SK-N-SH treated with all-trans-retinoic acid at 6 μM for 48 hours (cell line): Measurements from ENCODE around the gene HCN4.

Experiments
- ATAC-seq: fragments of 200-7000 bp; cut with Tn5 transposase; 3 replicates; pipeline ENCODE4 v1.9.1; 2020; ENCODE audit warnings: mild to moderate bottlenecking, moderate library complexity
- ARNTL ChIP-seq: fragments of 450-650 bp; formaldehyde crosslinking; IDR thresholded peaks from 2 replicates; pipeline ENCODE4 v1.5.0; 2020; ENCODE audit warnings: low read depth, mild to moderate bottlenecking, moderate library complexity, borderline replicate concordance
- BACH2 ChIP-seq: fragments of 250-450 bp; sonication (Bioruptor Pico); IDR thresholded peaks from 2 replicates; pipeline ENCODE4 v1.9.0; 2021; ENCODE audit warnings: mild to moderate bottlenecking, borderline replicate concordance
- CSDC2 ChIP-seq: fragments of 250-450 bp; sonication (Bioruptor Pico); IDR thresholded peaks from 2 replicates; pipeline ENCODE4 v1.5.0; 2020; ENCODE audit warnings: mild to moderate bottlenecking, moderate library complexity
- ESRRG ChIP-seq: fragments of 250-450 bp; sonication (Bioruptor Pico); IDR thresholded peaks from 2 replicates; pipeline ENCODE4 v1.6.1; 2021; ENCODE audit warnings: mild to moderate bottlenecking
- GLIS3 ChIP-seq: fragments of 250-450 bp; sonication (Bioruptor Pico); IDR thresholded peaks from 2 replicates; pipeline ENCODE4 v1.5.0; 2020; ENCODE audit warnings: mild to moderate bottlenecking, moderate library complexity
- ISL1 ChIP-seq: fragments of 250-450 bp; sonication (Bioruptor Pico); IDR thresholded peaks from 2 replicates; pipeline ENCODE4 v2.1.2; 2022; ENCODE audit warnings: mild to moderate bottlenecking, moderate library complexity
- OSR1 ChIP-seq: fragments of 250-450 bp; sonication (Bioruptor Pico); IDR thresholded peaks from 2 replicates; pipeline ENCODE4 v1.8.0; 2022; ENCODE audit warnings: moderate library complexity, mild to moderate bottlenecking, inconsistent platforms
- PPARA ChIP-seq: fragments of 250-450 bp; sonication (Bioruptor Pico); IDR thresholded peaks from 2 replicates; pipeline ENCODE4 v1.5.0; 2020; ENCODE audit warnings: mild to moderate bottlenecking, borderline replicate concordance
- RARB ChIP-seq: fragments of 250-450 bp; sonication (Bioruptor Pico); IDR thresholded peaks from 2 replicates; pipeline ENCODE4 v1.8.0; 2021; ENCODE audit warnings: mild to moderate bottlenecking, moderate library complexity
- SNAI2 ChIP-seq: fragments of 250-450 bp; sonication (Bioruptor Pico); IDR thresholded peaks from 2 replicates; pipeline ENCODE4 v1.5.0; 2020; ENCODE audit warnings: mild to moderate bottlenecking, moderate library complexity
- TCF4 ChIP-seq: fragments of 250-450 bp; sonication (Bioruptor Pico); IDR thresholded peaks from 2 replicates; pipeline ENCODE4 v1.8.0; 2021; ENCODE audit warnings: mild to moderate bottlenecking, moderate library complexity, borderline replicate concordance
- TOX ChIP-seq: fragments of 250-450 bp; sonication (Bioruptor Pico); IDR thresholded peaks from 2 replicates; pipeline ENCODE4 v1.8.0; 2021; ENCODE audit warnings: mild to moderate bottlenecking, moderate library complexity, borderline replicate concordance
- ZC3H10 ChIP-seq: fragments of 250-450 bp; sonication (Bioruptor Pico); IDR thresholded peaks from 2 replicates; pipeline ENCODE4 v1.5.1; 2021; ENCODE audit warnings: mild to moderate bottlenecking, moderate library complexity
- ZFP3 ChIP-seq: fragments of 250-450 bp; sonication (Bioruptor Pico); IDR thresholded peaks from 2 replicates; pipeline ENCODE4 v1.5.0; 2020; ENCODE audit warnings: mild to moderate bottlenecking, moderate library complexity
- ZFP30 ChIP-seq: fragments of 450-650 bp; formaldehyde crosslinking; IDR thresholded peaks from 2 replicates; pipeline ENCODE4 v1.5.0; 2022; ENCODE audit warnings: mild to moderate bottlenecking, moderate library complexity
- ZNF565 ChIP-seq: fragments of 450-650 bp; formaldehyde crosslinking; conservative IDR thresholded peaks from 2 replicates; pipeline ENCODE4 v1.5.0; 2020; ENCODE audit warnings: low read depth, mild to moderate bottlenecking, moderate library complexity
- ZNF70 ChIP-seq: fragments of 450-650 bp; formaldehyde crosslinking; IDR thresholded peaks from 2 replicates; pipeline ENCODE4 v1.5.0; 2020; ENCODE audit warnings: mild to moderate bottlenecking, moderate library complexity
- ZNF8 ChIP-seq: fragments of 450-650 bp; formaldehyde crosslinking; IDR thresholded peaks from 2 replicates; pipeline ENCODE4 v1.5.0; 2020; ENCODE audit warnings: mild to moderate bottlenecking, moderate library complexity
- TF ChIP-seq, protein P1 (sequence below): fragments of 250-450 bp; sonication (Bioruptor Pico); IDR thresholded peaks from 2 replicates; pipeline ENCODE4 v1.5.0; 2020; ENCODE audit warnings: mild to moderate bottlenecking, moderate library complexity
- TF ChIP-seq, protein P2 (sequence below): fragments of 250-450 bp; sonication (Bioruptor Pico); IDR thresholded peaks from 2 replicates; pipeline ENCODE4 v1.5.1; 2020; ENCODE audit warnings: low read depth, mild to moderate bottlenecking, moderate library complexity
- TF ChIP-seq, protein P3 (sequence below): fragments of 250-450 bp; sonication (Bioruptor Pico); IDR thresholded peaks from 2 replicates; pipeline ENCODE4 v1.8.0; 2020; ENCODE audit warnings: mild to moderate bottlenecking, moderate library complexity, borderline replicate concordance
- TF ChIP-seq, protein P4 (sequence below): fragments of 250-450 bp; sonication (Bioruptor Pico); IDR thresholded peaks from 2 replicates; pipeline ENCODE4 v1.8.0; 2021; ENCODE audit warnings: low read depth, mild to moderate bottlenecking, moderate library complexity, borderline replicate concordance
- TF ChIP-seq, protein P5 (sequence below): fragments of 250-450 bp; sonication (Bioruptor Pico); IDR thresholded peaks from 2 replicates; pipeline ENCODE4 v1.5.1; 2021; ENCODE audit warnings: mild to moderate bottlenecking, moderate library complexity

The HCN4 gene

DNA sequence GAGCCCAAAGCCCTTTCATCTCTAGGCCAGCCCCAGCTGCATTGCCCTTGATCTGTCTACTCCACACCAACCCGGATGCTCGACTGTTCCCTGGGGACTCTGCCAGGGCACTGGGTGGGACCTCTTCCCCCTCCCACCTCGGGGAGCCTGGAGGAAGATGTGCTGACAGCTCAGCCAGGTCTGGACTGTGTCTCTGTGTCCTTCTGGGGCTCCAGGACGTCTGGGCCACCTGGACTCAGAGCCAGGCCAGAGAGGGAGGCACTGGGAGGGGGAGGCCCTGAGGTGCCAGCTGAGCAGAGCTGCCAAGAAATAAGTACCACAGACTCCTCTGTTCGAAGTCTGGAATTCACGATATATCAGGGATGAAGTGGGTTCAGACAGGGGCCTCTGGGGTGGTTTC is 5.8 kb upstream of the HCN4 start:
- ATAC-seq, result peak; percentile 36; the same call in 2 of the 3 replicates
- TF ChIP-seq ESRRG (no peak), OSR1 (no peak), SNAI2 (CRISPR knock-in tag) (no peak), PPARA (CRISPR knock-in tag) (no peak), TCF4 (CRISPR knock-in tag) (peak; percentile 62; the same call in 1 of the 2 replicates), CSDC2 (CRISPR knock-in tag) (no peak), ZNF565 (CRISPR knock-in tag) (no peak), ZNF70 (CRISPR knock-in tag) (no peak), TOX (CRISPR knock-in tag) (no peak), RARB (CRISPR knock-in tag) (no peak), ZC3H10 (no peak), GLIS3 (CRISPR knock-in tag) (no peak), ISL1 (peak; percentile 54), ZNF8 (CRISPR knock-in tag) (no peak), ZFP30 (no peak), ZFP3 (CRISPR knock-in tag) (no peak), ARNTL (CRISPR knock-in tag) (no peak), BACH2 (CRISPR knock-in tag) (no peak)
- TF ChIP-seq, protein P1, sequence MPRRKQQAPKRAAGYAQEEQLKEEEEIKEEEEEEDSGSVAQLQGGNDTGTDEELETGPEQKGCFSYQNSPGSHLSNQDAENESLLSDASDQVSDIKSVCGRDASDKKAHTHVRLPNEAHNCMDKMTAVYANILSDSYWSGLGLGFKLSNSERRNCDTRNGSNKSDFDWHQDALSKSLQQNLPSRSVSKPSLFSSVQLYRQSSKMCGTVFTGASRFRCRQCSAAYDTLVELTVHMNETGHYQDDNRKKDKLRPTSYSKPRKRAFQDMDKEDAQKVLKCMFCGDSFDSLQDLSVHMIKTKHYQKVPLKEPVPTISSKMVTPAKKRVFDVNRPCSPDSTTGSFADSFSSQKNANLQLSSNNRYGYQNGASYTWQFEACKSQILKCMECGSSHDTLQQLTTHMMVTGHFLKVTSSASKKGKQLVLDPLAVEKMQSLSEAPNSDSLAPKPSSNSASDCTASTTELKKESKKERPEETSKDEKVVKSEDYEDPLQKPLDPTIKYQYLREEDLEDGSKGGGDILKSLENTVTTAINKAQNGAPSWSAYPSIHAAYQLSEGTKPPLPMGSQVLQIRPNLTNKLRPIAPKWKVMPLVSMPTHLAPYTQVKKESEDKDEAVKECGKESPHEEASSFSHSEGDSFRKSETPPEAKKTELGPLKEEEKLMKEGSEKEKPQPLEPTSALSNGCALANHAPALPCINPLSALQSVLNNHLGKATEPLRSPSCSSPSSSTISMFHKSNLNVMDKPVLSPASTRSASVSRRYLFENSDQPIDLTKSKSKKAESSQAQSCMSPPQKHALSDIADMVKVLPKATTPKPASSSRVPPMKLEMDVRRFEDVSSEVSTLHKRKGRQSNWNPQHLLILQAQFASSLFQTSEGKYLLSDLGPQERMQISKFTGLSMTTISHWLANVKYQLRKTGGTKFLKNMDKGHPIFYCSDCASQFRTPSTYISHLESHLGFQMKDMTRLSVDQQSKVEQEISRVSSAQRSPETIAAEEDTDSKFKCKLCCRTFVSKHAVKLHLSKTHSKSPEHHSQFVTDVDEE, result 0 out of 2 replicates have a peak, but pooled peaks have one; percentile 33
- TF ChIP-seq, protein P2, sequence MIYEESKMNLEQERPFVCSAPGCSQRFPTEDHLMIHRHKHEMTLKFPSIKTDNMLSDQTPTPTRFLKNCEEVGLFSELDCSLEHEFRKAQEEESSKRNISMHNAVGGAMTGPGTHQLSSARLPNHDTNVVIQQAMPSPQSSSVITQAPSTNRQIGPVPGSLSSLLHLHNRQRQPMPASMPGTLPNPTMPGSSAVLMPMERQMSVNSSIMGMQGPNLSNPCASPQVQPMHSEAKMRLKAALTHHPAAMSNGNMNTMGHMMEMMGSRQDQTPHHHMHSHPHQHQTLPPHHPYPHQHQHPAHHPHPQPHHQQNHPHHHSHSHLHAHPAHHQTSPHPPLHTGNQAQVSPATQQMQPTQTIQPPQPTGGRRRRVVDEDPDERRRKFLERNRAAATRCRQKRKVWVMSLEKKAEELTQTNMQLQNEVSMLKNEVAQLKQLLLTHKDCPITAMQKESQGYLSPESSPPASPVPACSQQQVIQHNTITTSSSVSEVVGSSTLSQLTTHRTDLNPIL (CRISPR knock-in tag), result no peak
- TF ChIP-seq, protein P3, sequence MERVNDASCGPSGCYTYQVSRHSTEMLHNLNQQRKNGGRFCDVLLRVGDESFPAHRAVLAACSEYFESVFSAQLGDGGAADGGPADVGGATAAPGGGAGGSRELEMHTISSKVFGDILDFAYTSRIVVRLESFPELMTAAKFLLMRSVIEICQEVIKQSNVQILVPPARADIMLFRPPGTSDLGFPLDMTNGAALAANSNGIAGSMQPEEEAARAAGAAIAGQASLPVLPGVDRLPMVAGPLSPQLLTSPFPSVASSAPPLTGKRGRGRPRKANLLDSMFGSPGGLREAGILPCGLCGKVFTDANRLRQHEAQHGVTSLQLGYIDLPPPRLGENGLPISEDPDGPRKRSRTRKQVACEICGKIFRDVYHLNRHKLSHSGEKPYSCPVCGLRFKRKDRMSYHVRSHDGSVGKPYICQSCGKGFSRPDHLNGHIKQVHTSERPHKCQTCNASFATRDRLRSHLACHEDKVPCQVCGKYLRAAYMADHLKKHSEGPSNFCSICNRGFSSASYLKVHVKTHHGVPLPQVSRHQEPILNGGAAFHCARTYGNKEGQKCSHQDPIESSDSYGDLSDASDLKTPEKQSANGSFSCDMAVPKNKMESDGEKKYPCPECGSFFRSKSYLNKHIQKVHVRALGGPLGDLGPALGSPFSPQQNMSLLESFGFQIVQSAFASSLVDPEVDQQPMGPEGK (CRISPR knock-in tag), result no peak
- TF ChIP-seq, protein P4, sequence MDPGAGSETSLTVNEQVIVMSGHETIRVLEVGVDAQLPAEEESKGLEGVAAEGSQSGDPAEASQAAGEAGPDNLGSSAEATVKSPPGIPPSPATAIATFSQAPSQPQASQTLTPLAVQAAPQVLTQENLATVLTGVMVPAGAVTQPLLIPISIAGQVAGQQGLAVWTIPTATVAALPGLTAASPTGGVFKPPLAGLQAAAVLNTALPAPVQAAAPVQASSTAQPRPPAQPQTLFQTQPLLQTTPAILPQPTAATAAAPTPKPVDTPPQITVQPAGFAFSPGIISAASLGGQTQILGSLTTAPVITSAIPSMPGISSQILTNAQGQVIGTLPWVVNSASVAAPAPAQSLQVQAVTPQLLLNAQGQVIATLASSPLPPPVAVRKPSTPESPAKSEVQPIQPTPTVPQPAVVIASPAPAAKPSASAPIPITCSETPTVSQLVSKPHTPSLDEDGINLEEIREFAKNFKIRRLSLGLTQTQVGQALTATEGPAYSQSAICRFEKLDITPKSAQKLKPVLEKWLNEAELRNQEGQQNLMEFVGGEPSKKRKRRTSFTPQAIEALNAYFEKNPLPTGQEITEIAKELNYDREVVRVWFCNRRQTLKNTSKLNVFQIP (CRISPR knock-in tag), result no peak
- TF ChIP-seq, protein P5, sequence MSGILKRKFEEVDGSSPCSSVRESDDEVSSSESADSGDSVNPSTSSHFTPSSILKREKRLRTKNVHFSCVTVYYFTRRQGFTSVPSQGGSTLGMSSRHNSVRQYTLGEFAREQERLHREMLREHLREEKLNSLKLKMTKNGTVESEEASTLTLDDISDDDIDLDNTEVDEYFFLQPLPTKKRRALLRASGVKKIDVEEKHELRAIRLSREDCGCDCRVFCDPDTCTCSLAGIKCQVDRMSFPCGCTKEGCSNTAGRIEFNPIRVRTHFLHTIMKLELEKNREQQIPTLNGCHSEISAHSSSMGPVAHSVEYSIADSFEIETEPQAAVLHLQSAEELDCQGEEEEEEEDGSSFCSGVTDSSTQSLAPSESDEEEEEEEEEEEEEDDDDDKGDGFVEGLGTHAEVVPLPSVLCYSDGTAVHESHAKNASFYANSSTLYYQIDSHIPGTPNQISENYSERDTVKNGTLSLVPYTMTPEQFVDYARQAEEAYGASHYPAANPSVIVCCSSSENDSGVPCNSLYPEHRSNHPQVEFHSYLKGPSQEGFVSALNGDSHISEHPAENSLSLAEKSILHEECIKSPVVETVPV (CRISPR knock-in tag), result no peak
- TF ChIP-seq, all 23 proteins: peak for 3

DNA sequence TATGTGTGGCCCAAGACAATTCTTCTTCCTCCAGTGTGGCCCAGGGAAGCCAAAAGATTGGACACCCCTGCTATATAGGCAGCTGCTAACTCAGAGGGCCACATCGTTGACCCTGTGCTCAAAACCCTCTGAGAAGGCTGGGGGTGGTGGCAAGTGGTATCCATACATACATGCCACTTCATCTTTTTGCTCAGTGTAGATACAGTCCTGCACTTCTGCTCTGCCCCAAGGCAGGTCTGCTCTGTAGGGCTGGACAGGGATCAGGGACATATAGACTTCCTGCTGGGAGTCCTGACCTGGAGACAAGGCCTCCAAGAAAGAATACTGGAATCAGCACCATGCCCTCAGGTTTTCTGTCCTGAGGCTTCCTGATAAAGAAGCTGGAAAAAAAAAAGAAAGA is 4.5 kb upstream of the HCN4 start:
- no peak for TF ChIP-seq ESRRG
- TF ChIP-seq ISL1, result no peak
- TF ChIP-seq, protein P1, result no peak
- TF ChIP-seq ZC3H10, result no peak
- TF ChIP-seq SNAI2 (CRISPR knock-in tag), result no peak
- no peak for TF ChIP-seq ZNF565 (CRISPR knock-in tag)
- TF ChIP-seq BACH2 (CRISPR knock-in tag), result no peak
- TF ChIP-seq, protein P2 (CRISPR knock-in tag), result no peak
- TF ChIP-seq RARB (CRISPR knock-in tag), result no peak
- no peak for TF ChIP-seq ZFP30
- TF ChIP-seq ZFP3 (CRISPR knock-in tag), result no peak
- no peak for ATAC-seq
